ENCODE data around the gene UBASH3B. TPM values are rescaled to one million over a fixed set of nuclear protein-coding genes. Genes with fewer than 3 reads are reported as not detected.

The UBASH3B gene
- total RNA-seq, 2 experiments from 2014 or later, result 24.5 to 28.6 TPM

- peaks cover 67% of the 10 kb centered on the region for H3K36me3 Mint-ChIP-seq (ENCODE audit: low read depth)
- intact Hi-C loops (cut with DNase I, micrococcal nuclease), result loop anchor here in 1 of 2 experiments (10.0 kb wide), 2 partner anchors 235 to 265 kb away; no protein-coding TSS in a partner anchor
Measured at GRCh38 chr11:122789907-122790306, 134.4 kb downstream of the UBASH3B start.

GRCh38 chr11:122791411-122791810 is 135.9 kb downstream of the UBASH3B start:
- H3K36me3 ChIP-seq (ENCODE audit: insufficient read depth, low read length), result peaks cover 55% of the 10 kb centered on the region
- H3K4me1 ChIP-seq (ENCODE audit: insufficient read depth, low read length), result no peaks in the 10 kb centered on the region
- H3K36me3 Mint-ChIP-seq (ENCODE audit: low read depth), result peaks cover 72% of the 10 kb centered on the region
- H3K27me3 Mint-ChIP-seq, result no peaks in the 10 kb centered on the region
- intact Hi-C loops (cut with DNase I, micrococcal nuclease), result loop anchor here in 1 of 2 experiments (10.0 kb wide), 2 partner anchors 233 to 263 kb away; no protein-coding TSS in a partner anchor
- H3K9me3 Mint-ChIP-seq, result no peaks in the 10 kb centered on the region
- CTCF ChIA-PET, result no interaction called here
- H3K9me3 ChIP-seq (ENCODE audit: control insufficient read depth in 1 of 2, insufficient read depth in 1 of 2, low read length in 2 of 2), result no peaks in the 10 kb centered on the region
- no peak for DNase-seq
- H3K4me3 ChIP-seq (ENCODE audit: low read length), result no peak overlapping the region
- ATAC-seq (ENCODE audit: poor library complexity), result no peak
- H3K27ac ChIP-seq (ENCODE audit: low read depth in 1 of 2, low read length in 2 of 2), result no peak overlapping the region
- POLR2A ChIA-PET, result interaction anchor here (0.6 kb wide), 1 partner anchor 68 kb away, joined by 4 read pairs; no protein-coding TSS in a partner anchor
- TF ChIP-seq CTCF (IDR thresholded peaks at IDR 0.05), result no peak
- no peak overlapping the region for H3K4me3 Mint-ChIP-seq
- no peak overlapping the region for H3K27ac Mint-ChIP-seq
- H3K4me1 Mint-ChIP-seq (ENCODE audit: low read depth), result no peaks in the 10 kb centered on the region
- no peaks in the 10 kb centered on the region for H3K27me3 ChIP-seq (ENCODE audit: control insufficient read depth in 1 of 2, insufficient read depth in 2 of 2, low read length in 2 of 2)

More at GRCh38 chr11:122789907-122790306, 134.4 kb downstream of the UBASH3B start:
- no peak overlapping the region for H3K4me3 ChIP-seq (ENCODE audit: low read length)
- Mint-ChIP-seq H3K4me1 (ENCODE audit: low read depth) (no peaks in the 10 kb centered on the region), H3K9me3 (no peaks in the 10 kb centered on the region), H3K27ac (no peak overlapping the region), H3K27me3 (no peaks in the 10 kb centered on the region), H3K4me3 (no peak overlapping the region)
- H3K27me3 ChIP-seq (ENCODE audit: control insufficient read depth in 1 of 2, insufficient read depth in 2 of 2, low read length in 2 of 2), result no peaks in the 10 kb centered on the region
- no peaks in the 10 kb centered on the region for H3K9me3 ChIP-seq (ENCODE audit: control insufficient read depth in 1 of 2, insufficient read depth in 1 of 2, low read length in 2 of 2)
- no peak for TF ChIP-seq CTCF (IDR thresholded peaks at IDR 0.05)
- ChIA-PET CTCF (no interaction called here), POLR2A (no interaction called here)
- DNase-seq, result no peak
- no peaks in the 10 kb centered on the region for H3K4me1 ChIP-seq (ENCODE audit: insufficient read depth, low read length)
- no peak for ATAC-seq (ENCODE audit: poor library complexity)
- peaks cover 48% of the 10 kb centered on the region for H3K36me3 ChIP-seq (ENCODE audit: insufficient read depth, low read length)
- no peak overlapping the region for H3K27ac ChIP-seq (ENCODE audit: low read depth in 1 of 2, low read length in 2 of 2)

- CTCF ChIA-PET, result no interaction called here
- no peaks in the 10 kb centered on the region for H3K27me3 Mint-ChIP-seq
- no peak for DNase-seq
- peaks cover 77% of the 10 kb centered on the region for H3K36me3 Mint-ChIP-seq (ENCODE audit: low read depth)
- H3K36me3 ChIP-seq (ENCODE audit: insufficient read depth, low read length), result peaks cover 59% of the 10 kb centered on the region
- no peak overlapping the region for H3K4me3 Mint-ChIP-seq
- TF ChIP-seq CTCF (IDR thresholded peaks at IDR 0.05), result no peak
- POLR2A ChIA-PET, result interaction anchor here (0.7 kb wide), 1 partner anchor 47 kb away, joined by 3 read pairs; no protein-coding TSS in a partner anchor
- H3K27ac Mint-ChIP-seq, result no peak overlapping the region
- no peak overlapping the region for H3K4me3 ChIP-seq (ENCODE audit: low read length)
- no peaks in the 10 kb centered on the region for H3K9me3 ChIP-seq (ENCODE audit: control insufficient read depth in 1 of 2, insufficient read depth in 1 of 2, low read length in 2 of 2)
- no peaks in the 10 kb centered on the region for H3K4me1 Mint-ChIP-seq (ENCODE audit: low read depth)
- no peak overlapping the region for H3K27ac ChIP-seq (ENCODE audit: low read depth in 1 of 2, low read length in 2 of 2)
- intact Hi-C loops (cut with DNase I, micrococcal nuclease), result loop anchor here in 1 of 2 experiments (10.0 kb wide), 2 partner anchors 233 to 263 kb away; no protein-coding TSS in a partner anchor
- no peaks in the 10 kb centered on the region for H3K9me3 Mint-ChIP-seq
- H3K27me3 ChIP-seq (ENCODE audit: control insufficient read depth in 1 of 2, insufficient read depth in 2 of 2, low read length in 2 of 2), result no peaks in the 10 kb centered on the region
- H3K4me1 ChIP-seq (ENCODE audit: insufficient read depth, low read length), result no peaks in the 10 kb centered on the region
- ATAC-seq (ENCODE audit: poor library complexity), result no peak
Measured at GRCh38 chr11:122791836-122792235, 136.3 kb downstream of the UBASH3B start.

Data from CD4-positive, alpha-beta T cell (primary cell).